BJ (cell line): ENCODE data around the gene FAIM. TPM values are rescaled to one million over a fixed set of nuclear protein-coding genes. Genes with fewer than 3 reads are reported as not detected.
"Not testable (repeated sequence)": the region's sequence is repeated elsewhere in the genome, so short reads cannot be mapped to it uniquely, and the experiment has no call there.

Experiments used
- CTCF ChIA-PET: fragments of 350-600 bp; formaldehyde crosslinking; extraction: SDS; loops from one replicate; lab custom pipeline; 2021; ENCODE audit warnings: antibody characterized with exemption, inconsistent platforms; lab: Yijun Ruan, JAX
- POLR2A ChIA-PET: fragments of 300-600 bp; sonication (Branson Sonifier 250); formaldehyde crosslinking; extraction: SDS; loops from one replicate; lab custom pipeline; 2021; ENCODE audit warnings: antibody characterized with exemption; lab: Charles Lee
- DNase-seq: peaks from one replicate; pipeline ENCODE4 v3.0.0-alpha.2; 2011; ENCODE audit warnings: low read depth
- H3K27me3 ChIP-seq: 2 replicates; pipeline ENCODE4 v1.6.0; 2011; ENCODE audit warnings: low read length; ENCODE audit not compliant: control insufficient read depth, insufficient read depth
- H3K36me3 ChIP-seq: 2 replicates; pipeline ENCODE4 v1.5.1; 2011; ENCODE audit warnings: low read length; ENCODE audit not compliant: control insufficient read depth, insufficient read depth
- H3K4me3 ChIP-seq: 2 replicates; pipeline ENCODE4 v1.5.1; 2011; ENCODE audit warnings: low read depth, mild to moderate bottlenecking, control low read depth, low read length
- polyA plus RNA-seq: library from polyadenylated mRNA; depleted of rRNA; stranded (reverse); fragments of >200 nt; gene quantifications from 2 replicates; pipeline ENCODE4 v1.2.3, GENCODE V29; 2011
- TF ChIP-seq, protein P1 (sequence below): IDR thresholded peaks from 2 replicates; pipeline ENCODE4 v1.5.1; 2011; ENCODE audit warnings: low read depth, mild to moderate bottlenecking, control low read depth, inconsistent platforms, low read length, moderate library complexity; ENCODE audit not compliant: insufficient read depth

Gene FAIM
- polyA plus RNA-seq, 1 experiment: 2.4 TPM

DNA sequence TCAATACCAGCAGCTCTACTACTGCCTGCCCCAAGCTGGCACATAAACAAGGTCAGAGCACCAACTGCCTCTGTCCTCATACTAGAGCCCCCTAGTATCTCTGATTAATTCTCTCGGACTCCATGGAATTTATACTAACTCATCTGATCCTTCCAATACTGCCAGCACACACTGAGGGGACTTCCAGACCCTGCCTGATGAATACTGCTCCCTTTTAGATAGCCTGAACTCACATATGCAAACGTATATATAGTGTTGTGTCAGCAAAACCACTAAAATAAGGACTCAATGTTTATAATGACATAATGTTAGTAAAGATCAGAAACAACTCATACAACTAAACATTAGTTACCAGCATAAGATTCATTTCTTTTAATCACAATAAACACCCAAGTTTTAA, 39.5 kb upstream of the FAIM start:
- TF ChIP-seq, protein P1, sequence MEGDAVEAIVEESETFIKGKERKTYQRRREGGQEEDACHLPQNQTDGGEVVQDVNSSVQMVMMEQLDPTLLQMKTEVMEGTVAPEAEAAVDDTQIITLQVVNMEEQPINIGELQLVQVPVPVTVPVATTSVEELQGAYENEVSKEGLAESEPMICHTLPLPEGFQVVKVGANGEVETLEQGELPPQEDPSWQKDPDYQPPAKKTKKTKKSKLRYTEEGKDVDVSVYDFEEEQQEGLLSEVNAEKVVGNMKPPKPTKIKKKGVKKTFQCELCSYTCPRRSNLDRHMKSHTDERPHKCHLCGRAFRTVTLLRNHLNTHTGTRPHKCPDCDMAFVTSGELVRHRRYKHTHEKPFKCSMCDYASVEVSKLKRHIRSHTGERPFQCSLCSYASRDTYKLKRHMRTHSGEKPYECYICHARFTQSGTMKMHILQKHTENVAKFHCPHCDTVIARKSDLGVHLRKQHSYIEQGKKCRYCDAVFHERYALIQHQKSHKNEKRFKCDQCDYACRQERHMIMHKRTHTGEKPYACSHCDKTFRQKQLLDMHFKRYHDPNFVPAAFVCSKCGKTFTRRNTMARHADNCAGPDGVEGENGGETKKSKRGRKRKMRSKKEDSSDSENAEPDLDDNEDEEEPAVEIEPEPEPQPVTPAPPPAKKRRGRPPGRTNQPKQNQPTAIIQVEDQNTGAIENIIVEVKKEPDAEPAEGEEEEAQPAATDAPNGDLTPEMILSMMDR: no peak
- Histone ChIP-seq H3K4me3 (no peak overlapping the region), H3K27me3 (no peaks in the 10 kb centered on the region), H3K36me3 (no peaks in the 10 kb centered on the region)
- ChIA-PET CTCF (interaction anchor here (0.6 kb wide), 1 partner anchor 90 kb away, joined by 3 read pairs; no protein-coding TSS in a partner anchor), POLR2A (no interaction called here)
- DNase-seq: no peak

DNA sequence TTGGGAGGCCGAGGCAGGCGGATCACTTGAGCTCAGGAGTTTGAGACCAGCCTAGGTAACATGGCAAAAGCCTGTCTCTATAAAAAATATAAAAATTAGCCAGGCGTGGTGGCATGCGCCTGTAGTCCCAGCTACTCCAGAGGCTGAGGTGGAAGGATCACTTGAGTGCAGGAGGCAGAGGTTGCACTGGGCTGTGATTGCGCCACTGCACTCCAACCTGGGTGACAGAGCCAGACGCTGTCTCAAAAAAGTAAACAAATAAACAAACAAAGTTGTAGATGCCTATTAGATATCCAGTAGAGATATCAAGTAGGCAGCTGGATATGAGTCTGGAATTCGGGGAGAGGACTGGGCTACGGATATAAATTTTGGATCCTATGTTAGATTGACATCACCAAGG, 38.9 kb upstream of the FAIM start:
- H3K36me3 ChIP-seq, H3K4me3 ChIP-seq, H3K27me3 ChIP-seq, DNase-seq, POLR2A ChIA-PET: not testable (repeated sequence)
- CTCF ChIA-PET: interaction anchor here (0.6 to 0.7 kb wide), 3 partner anchors 11 to 248 kb away, joined by 3 to 5 read pairs (median 3); no protein-coding TSS in a partner anchor

DNA sequence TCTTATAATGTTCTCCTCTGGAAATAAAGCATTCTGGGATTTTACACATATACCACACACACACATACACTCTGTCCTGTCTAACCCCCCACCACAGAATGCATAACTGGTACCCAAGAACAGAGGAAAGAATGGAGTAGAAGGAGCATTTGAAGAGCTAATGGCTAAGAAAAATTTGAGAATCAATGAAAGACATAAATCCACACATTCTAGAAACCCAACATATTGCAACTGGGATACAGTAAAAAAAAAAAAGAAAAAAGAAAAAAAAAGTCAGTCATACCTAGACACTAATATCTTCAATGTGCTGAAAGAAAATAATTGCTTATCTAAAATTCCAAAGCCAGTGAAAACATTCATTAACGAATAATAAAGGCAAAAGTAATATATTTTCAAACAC, 35.4 kb upstream of the FAIM start:
- ChIA-PET POLR2A (no interaction called here), CTCF (no interaction called here)
- Histone ChIP-seq H3K4me3 (no peak overlapping the region), H3K27me3 (no peaks in the 10 kb centered on the region), H3K36me3 (no peaks in the 10 kb centered on the region)
- no peak for DNase-seq
- TF ChIP-seq, protein P1: no peak

DNA sequence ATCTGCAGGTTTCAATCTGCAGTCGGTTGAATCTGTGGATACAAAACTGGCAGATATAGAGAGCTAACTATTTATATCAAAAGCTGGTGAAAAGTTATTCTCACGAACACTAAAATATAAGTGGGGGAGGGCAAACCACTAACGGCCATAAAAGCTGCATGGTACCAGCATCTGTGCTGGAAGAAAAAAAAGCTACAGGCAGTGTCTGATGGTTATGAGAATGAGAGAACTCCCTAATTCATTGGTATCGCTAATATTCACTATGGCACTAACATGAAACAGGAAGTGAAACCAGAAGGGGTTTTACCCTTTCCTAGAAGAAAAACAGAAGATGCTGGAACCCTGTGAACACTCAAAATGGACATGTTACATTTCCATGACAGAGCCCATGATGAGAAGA, 30.4 kb upstream of the FAIM start:
- CTCF ChIA-PET: interaction anchor here (0.7 to 1.4 kb wide), 3 partner anchors 337 to 345 kb away, joined by 3 to 4 read pairs (median 4); no protein-coding TSS in a partner anchor

DNA sequence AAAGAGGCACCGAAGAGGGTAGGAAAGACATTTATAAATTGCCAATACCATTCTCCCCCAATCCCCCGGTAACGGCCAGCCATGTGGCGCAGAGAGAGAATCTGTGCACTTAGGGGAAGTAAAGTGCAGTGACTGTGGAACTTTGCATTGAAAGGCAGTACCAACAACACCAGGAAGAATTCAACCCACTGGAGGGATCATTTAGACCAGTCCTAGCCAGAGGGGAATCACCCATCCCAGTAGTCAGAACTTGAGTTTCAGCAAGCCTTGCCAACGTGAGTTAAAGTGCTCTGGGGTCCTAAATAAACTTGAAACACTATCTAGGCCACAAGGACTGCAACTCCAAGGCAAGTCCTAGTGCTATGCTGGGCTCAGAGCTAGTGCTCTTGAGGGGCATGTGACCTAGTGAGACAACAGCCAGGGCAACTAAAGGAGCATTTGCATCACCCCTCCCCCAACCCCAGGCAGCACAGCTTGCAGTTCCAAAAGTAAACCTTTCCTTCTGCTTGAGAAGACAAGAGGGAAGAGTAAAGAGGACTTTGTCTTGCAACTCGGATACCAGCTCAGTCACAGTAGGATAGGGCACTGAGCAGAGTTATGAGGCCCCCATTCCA, 29.5 kb upstream of the FAIM start:
- CTCF ChIA-PET: interaction anchor here (1.1 to 4.2 kb wide), 3 partner anchors 14 to 337 kb away, joined by 3 to 18 read pairs (median 7); partner anchors contain the start of gene CEP70
- no peak for DNase-seq
- POLR2A ChIA-PET: no interaction called here
- TF ChIP-seq, protein P1: no peak
- no peak overlapping the region for H3K4me3 ChIP-seq
- H3K36me3 ChIP-seq: no peaks in the 10 kb centered on the region
- H3K27me3 ChIP-seq: no peaks in the 10 kb centered on the region

More for the DNA sequence above, 30.4 kb upstream of the FAIM start:
- Histone ChIP-seq H3K27me3 (no peaks in the 10 kb centered on the region), H3K4me3 (no peak overlapping the region), H3K36me3 (no peaks in the 10 kb centered on the region)
- TF ChIP-seq, protein P1: no peak
- POLR2A ChIA-PET: no interaction called here
- no peak for DNase-seq
